DLD1 (cell line): Measurements from ENCODE around the gene AURKA.

ENCODE experiments used
- in situ Hi-C: cut with HindIII; loops from 2 replicates; pipeline ENCODE4 v1.10.0; 2017; ENCODE audit warnings: low sequenced_read_pairs

Gene AURKA

GRCh38 chr20:56360133-56360907 is 31.7 kb downstream of the AURKA start:
- in situ Hi-C loops = no loop called here

GRCh38 chr20:56359212-56360132 is 32.5 kb downstream of the AURKA start:
- in situ Hi-C loops = no loop called here

GRCh38 chr20:56358600-56359211 is 33.3 kb downstream of the AURKA start, which contains the start of gene FAM210B:
Gene FAM210B (plus strand): TSS chr20:56358974. CDS start chr20:56359006, 32 bp downstream.
- in situ Hi-C loops = no loop called here

- in situ Hi-C loops = no loop called here
Observed at GRCh38 chr20:56358070-56358469, 33.9 kb downstream of the AURKA start.

GRCh38 chr20:56353356-56353755 is 38.7 kb downstream of the AURKA start:
- in situ Hi-C loops = no loop called here

- in situ Hi-C loops = no loop called here
Observed at GRCh38 chr20:56352345-56353055, 39.5 kb downstream of the AURKA start.

- in situ Hi-C loops = no loop called here
Observed at GRCh38 chr20:56350842-56351241, 41.2 kb downstream of the AURKA start.

GRCh38 chr20:56348746-56349145 is 43.3 kb downstream of the AURKA start:
- in situ Hi-C loops = loop anchor here (25.0 kb wide), 1 partner anchor 1661 kb away; no protein-coding TSS in a partner anchor

GRCh38 chr20:56348305-56348693 is 43.7 kb downstream of the AURKA start:
- in situ Hi-C loops = loop anchor here (25.0 kb wide), 1 partner anchor 1661 kb away; no protein-coding TSS in a partner anchor

GRCh38 chr20:56347628-56348304 is 44.2 kb downstream of the AURKA start:
- in situ Hi-C loops = loop anchor here (25.0 kb wide), 1 partner anchor 1660 kb away; no protein-coding TSS in a partner anchor

GRCh38 chr20:56345911-56346310 is 46.1 kb downstream of the AURKA start:
- in situ Hi-C loops = loop anchor here (25.0 kb wide), 1 partner anchor 1659 kb away; no protein-coding TSS in a partner anchor

GRCh38 chr20:56343861-56344381 is 48.1 kb downstream of the AURKA start:
- in situ Hi-C loops = loop anchor here (25.0 kb wide), 1 partner anchor 1657 kb away; no protein-coding TSS in a partner anchor

GRCh38 chr20:56342783-56343182 is 49.2 kb downstream of the AURKA start:
- in situ Hi-C loops = loop anchor here (25.0 kb wide), 1 partner anchor 1655 kb away; no protein-coding TSS in a partner anchor

- in situ Hi-C loops = loop anchor here (25.0 kb wide), 1 partner anchor 1649 kb away; no protein-coding TSS in a partner anchor
Observed at GRCh38 chr20:56336709-56337108, 55.3 kb downstream of the AURKA start.

- in situ Hi-C loops = loop anchor here (25.0 kb wide), 1 partner anchor 1642 kb away; no protein-coding TSS in a partner anchor
Observed at GRCh38 chr20:56328861-56329260, 63.2 kb downstream of the AURKA start.

- in situ Hi-C loops = loop anchor here (25.0 kb wide), 1 partner anchor 1638 kb away; no protein-coding TSS in a partner anchor
Observed at GRCh38 chr20:56324806-56325205, 67.2 kb downstream of the AURKA start.

- in situ Hi-C loops = no loop called here
Observed at GRCh38 chr20:56323656-56324055, 68.4 kb downstream of the AURKA start.

- in situ Hi-C loops = no loop called here
Observed at GRCh38 chr20:56323206-56323605, 68.8 kb downstream of the AURKA start.

GRCh38 chr20:56322681-56323080 is 69.3 kb downstream of the AURKA start:
- in situ Hi-C loops = no loop called here
